Measurements from ENCODE around the gene SHH. TPM values are rescaled to one million over a fixed set of nuclear protein-coding genes. Genes with fewer than 3 reads are reported as not detected.

SHH gene
- total RNA-seq (13.8 TPM), polyA plus RNA-seq (8.6 TPM)

DNA sequence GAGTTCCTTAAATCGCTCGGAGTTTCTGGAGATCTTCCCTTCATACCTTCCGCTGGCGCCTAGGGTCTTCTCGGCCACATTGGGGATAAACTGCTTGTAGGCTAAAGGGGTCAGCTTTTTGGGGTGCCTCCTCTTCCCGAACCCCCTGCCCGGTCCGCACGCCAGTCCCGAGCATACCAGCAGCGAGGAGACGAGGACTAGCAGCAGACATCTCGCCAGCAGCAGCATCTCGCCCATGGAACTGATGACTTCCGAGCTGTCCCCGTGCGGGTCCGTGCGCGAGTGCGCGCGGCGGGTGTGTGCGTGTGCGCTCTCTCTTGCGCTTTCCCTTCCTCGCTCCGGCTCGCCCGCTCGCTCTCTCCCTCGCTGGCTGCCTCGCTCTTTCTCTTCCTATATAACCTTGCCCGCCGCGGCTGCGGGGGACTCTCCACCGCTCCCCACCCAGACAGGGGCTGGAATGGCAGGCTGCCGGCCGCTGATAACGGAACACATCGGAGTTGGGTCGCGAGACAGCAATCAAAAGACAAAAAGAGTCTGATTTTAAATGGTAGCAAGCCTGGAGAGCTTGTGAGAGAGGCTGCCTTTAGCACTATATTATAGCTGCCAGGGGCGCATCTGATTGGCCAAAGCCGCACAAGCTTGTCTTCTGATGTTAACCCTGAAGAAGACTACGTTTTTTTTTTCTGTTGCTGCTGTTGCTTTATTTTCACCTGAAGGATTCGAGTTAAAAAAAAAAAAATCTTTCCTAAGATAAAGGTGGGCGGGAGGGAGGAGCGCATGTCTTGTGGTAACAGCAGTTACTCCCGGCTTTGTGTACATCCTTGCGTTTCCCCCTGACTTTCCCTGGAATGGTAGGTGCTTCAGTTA, at the start of gene SHH:
Gene SHH (minus strand): TSS at position 569 of the 867 bp plus-strand sequence. CDS start 341 bp downstream, at position 228.
- no peaks in the 10 kb centered on the region for H3K36me3 ChIP-seq (ENCODE audit: insufficient read depth)
- H3K27ac ChIP-seq (ENCODE audit: low read depth) = peak within 1 kb of the TSS; percentile 64
- WGBS = 1% methylated on average over 53 of the region's 53 CpGs
- H3K4me1 ChIP-seq (ENCODE audit: insufficient read depth) = no peaks in the 10 kb centered on the region
- peak within 1 kb of the TSS; percentile 45 for H3K4me3 ChIP-seq (ENCODE audit: low read depth, low read length)
- DNase-seq (ENCODE audit: extremely low spot score) = no peak

DNA sequence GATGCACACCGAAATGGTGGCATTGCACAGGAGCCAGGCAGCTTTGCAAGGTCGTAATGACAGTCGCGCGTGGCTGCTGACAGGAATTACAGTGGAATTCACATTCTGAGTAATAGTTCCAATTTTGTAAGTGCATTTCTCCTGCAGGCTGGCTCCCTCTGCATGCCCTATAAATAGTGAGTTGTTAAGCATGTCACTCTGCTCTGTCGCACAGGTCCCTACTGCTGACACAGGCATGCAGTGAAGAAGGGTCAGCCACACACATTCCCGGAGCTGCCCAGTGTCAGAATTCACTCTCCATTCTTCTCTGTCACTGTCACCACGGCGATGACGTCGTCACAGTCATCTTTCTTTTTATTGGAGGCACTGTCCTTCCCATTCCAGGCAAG, 49.2 kb upstream of the SHH start:
- Histone ChIP-seq H3K4me1 (ENCODE audit: insufficient read depth) (no peaks in the 10 kb centered on the region), H3K27ac (ENCODE audit: low read depth) (peak overlapping the region; percentile 54), H3K4me3 (ENCODE audit: low read depth, low read length) (no peak overlapping the region), H3K36me3 (ENCODE audit: insufficient read depth) (no peaks in the 10 kb centered on the region)
- DNase-seq (ENCODE audit: extremely low spot score) = no peak
- WGBS = 55% methylated on average over 11 of the region's 11 CpGs

DNA sequence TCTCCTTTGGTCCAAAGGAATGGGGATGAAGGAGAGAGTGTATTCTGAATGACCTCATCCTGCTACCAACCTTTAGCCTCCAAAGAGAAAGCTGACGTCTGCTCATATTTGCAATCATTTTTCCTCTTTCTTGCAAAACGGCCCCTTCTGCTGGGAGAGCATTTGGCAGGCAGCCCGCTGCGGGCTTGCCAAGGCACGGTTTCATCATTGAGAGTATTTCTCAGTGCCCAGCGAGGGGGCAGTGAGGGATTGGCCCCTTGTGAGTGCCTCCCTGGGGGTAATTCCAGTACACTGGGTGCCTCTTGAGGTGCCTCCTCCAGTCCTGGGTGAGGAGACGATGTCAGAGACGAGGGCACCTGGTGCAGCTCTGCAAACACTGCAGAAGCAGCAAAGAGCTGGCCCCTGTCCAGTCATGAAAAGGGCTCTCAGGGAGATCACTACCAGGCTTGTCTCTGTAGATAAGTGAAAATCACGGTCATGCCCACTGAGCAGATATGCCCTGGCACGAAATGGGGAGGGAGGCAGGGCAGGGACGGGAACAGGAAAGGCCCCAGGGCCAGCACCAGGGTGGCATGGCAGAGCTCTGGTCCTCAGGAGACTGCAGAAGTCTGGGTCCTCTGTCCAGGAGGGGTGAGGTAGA, 48.7 kb upstream of the SHH start:
- Histone ChIP-seq H3K36me3 (ENCODE audit: insufficient read depth) (no peaks in the 10 kb centered on the region), H3K27ac (ENCODE audit: low read depth) (peak overlapping the region; percentile 26), H3K4me3 (ENCODE audit: low read depth, low read length) (no peak overlapping the region), H3K4me1 (ENCODE audit: insufficient read depth) (no peaks in the 10 kb centered on the region)
- WGBS = 27% methylated on average over 11 of the region's 11 CpGs
- peak; percentile 40 for DNase-seq (ENCODE audit: extremely low spot score)

DNA sequence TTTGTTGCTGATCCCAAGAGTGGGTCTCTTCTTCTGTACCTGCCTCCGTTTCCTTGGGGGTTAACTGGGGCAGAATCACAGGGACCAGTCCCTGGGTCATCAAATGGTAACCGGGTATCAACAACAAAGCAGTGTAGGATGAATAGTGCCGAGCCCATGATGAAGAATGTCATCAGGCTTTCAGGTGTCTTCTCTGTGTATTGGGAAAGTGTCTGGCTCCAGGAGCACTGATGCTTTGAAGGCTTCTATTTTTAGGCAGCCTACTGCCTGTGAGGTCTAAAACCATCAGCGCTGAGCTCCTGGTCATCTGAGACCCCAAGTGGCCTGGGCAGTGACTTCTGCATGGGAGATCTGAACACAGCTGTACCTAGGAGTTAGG, 48.2 kb upstream of the SHH start:
- Histone ChIP-seq H3K4me3 (ENCODE audit: low read depth, low read length) (no peak overlapping the region), H3K36me3 (ENCODE audit: insufficient read depth) (no peaks in the 10 kb centered on the region), H3K27ac (ENCODE audit: low read depth) (no peak overlapping the region), H3K4me1 (ENCODE audit: insufficient read depth) (no peaks in the 10 kb centered on the region)
- WGBS = 55% methylated on average over 4 of the region's 4 CpGs
- no peak for DNase-seq (ENCODE audit: extremely low spot score)

DNA sequence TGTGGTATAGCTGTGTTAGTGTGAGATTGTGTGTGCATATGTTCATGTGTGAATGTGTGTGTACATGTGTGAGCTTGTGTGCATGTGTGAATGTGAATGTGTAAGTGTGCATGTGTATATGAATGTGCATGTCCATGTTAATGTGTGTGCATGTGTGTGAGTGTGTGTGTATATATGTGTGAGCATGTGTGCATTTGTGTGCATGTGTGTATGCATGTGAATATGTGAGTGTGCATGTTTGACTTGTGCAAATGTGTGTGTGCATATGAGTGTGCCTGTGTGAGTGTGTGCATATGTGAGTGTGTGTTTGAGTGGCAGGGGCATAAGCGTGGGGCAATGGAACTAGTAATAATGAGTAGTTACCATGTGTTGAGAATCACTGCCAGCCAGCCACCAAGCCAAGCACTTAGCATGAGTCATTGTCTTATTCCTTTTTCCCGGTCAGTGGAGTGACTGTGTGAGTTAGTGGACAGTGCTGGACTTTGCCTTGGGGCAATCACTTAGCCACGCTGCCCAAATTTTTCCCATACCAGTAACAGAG, 46.3 kb upstream of the SHH start:
- Histone ChIP-seq H3K36me3 (ENCODE audit: insufficient read depth) (no peaks in the 10 kb centered on the region), H3K4me1 (ENCODE audit: insufficient read depth) (no peaks in the 10 kb centered on the region), H3K4me3 (ENCODE audit: low read depth, low read length) (no peak overlapping the region), H3K27ac (ENCODE audit: low read depth) (no peak overlapping the region)
- 69% methylated on average over 3 of the region's 3 CpGs for WGBS
- no peak for DNase-seq (ENCODE audit: extremely low spot score)

DNA sequence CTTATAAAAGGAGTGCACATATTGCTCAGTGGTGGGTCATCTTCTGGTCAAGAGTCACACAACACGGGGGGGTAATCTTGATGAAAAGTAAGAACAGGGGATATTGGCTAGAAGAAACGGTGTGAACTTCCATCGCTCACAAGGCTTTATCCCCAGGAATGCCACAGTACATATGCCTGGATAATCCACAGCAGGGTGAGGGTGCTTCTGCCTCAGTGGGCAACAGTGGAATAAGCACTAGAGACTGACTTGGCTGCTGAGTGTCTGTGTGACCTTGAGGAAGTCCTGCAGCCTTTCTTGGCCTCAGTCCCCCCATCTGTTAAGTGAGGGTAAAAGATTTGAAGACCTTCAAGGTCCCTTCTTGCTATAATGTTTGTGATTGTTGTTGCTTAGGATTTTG, 44.9 kb upstream of the SHH start:
- Histone ChIP-seq H3K4me1 (ENCODE audit: insufficient read depth) (no peaks in the 10 kb centered on the region), H3K4me3 (ENCODE audit: low read depth, low read length) (no peak overlapping the region), H3K27ac (ENCODE audit: low read depth) (no peak overlapping the region), H3K36me3 (ENCODE audit: insufficient read depth) (no peaks in the 10 kb centered on the region)
- WGBS = 81% methylated on average over 3 of the region's 3 CpGs
- DNase-seq (ENCODE audit: extremely low spot score) = no peak

DNA sequence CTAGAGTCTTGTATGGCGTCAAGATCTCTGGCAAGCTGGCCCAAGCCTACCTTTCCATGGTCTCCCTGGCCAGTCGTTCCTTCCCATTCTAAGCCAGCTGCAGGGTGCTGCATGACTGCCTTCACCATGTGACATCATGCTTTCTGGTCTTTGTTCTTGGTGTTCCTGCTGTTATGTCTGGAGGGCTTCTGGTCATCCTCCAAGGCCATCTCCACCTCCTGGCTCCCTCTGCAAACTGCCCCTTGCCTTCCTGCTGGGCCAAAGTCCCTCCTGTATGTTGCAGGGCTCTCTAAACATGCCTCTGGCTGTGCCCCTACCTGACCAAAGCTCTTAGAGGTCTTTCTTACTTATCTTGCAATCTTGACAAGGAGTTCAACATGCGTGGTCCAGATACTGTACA, 44.4 kb upstream of the SHH start:
- no peak overlapping the region for H3K27ac ChIP-seq (ENCODE audit: low read depth)
- no peak overlapping the region for H3K4me3 ChIP-seq (ENCODE audit: low read depth, low read length)
- H3K4me1 ChIP-seq (ENCODE audit: insufficient read depth) = no peaks in the 10 kb centered on the region
- WGBS = 79% methylated on average over 3 of the region's 3 CpGs
- no peak for DNase-seq (ENCODE audit: extremely low spot score)
- H3K36me3 ChIP-seq (ENCODE audit: insufficient read depth) = no peaks in the 10 kb centered on the region

DNA sequence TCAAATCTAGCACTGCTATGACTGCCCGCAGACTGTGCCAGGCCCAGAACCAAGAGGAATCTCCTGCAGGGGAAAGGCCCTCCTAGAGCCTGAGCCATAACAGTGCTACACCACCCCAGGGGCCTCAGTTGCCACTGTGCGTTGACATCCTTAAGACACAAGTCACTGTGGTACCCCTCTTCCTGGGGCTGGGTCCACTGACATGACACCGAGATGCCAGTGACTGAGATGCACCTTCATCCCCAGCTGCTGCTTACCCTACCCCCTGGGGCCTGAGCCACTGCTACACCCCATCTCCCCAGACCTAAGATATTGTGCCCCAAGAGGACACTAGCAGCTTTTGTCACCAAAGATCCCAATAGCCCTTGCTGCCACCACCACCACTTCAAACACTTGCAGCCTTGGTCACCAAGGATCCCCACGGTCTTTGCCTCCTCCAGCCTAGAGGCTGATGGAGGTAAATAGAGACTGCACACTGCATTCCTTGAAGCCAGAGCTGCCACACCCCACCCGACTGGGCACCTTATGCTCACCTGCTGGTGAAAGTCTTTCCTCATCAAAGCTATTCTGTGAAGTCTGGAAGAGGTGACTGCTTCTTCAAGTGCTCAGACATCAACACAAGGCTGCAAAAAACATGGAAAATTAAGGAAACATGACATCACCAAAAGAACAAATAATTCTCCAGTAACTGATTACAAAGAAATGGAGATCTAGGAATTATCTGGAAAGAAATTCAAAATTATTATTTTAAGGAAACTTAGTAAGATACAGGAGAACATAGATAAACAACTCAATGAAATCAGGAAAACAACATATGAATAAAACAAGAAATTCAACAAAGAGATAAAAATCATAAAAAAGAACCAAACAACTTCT, 40.4 kb upstream of the SHH start:
- WGBS = 85% methylated on average over 5 of the region's 5 CpGs

DNA sequence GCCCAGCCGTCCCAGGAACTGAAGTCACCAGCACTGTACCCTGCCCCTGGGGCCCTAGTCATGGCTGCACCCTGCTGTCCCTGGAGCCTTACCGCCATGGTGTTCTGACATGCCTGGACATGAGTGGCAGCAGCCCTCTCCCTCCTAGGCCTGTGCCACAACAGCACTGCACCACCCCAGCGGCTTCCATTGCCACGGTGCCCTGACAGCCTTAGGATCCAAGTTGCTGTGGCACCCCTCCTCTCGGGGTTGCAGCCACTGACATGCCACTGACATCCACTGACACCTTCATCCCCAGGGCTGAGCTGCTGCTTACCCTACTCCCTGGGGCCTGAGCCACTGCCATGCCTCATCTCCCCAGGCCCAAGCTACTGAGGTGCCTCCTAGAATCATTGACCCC, 39.6 kb upstream of the SHH start:
- Histone ChIP-seq H3K4me1 (ENCODE audit: insufficient read depth) (no peaks in the 10 kb centered on the region), H3K4me3 (ENCODE audit: low read depth, low read length) (no peak overlapping the region), H3K27ac (ENCODE audit: low read depth) (no peak overlapping the region), H3K36me3 (ENCODE audit: insufficient read depth) (no peaks in the 10 kb centered on the region)
- 66% methylated on average over 5 of the region's 5 CpGs for WGBS
- DNase-seq (ENCODE audit: extremely low spot score) = no peak

More for the DNA sequence above, 40.4 kb upstream of the SHH start:
- Histone ChIP-seq H3K36me3 (ENCODE audit: insufficient read depth) (no peaks in the 10 kb centered on the region), H3K27ac (ENCODE audit: low read depth) (no peak overlapping the region), H3K4me3 (ENCODE audit: low read depth, low read length) (no peak overlapping the region), H3K4me1 (ENCODE audit: insufficient read depth) (no peaks in the 10 kb centered on the region)
- no peak for DNase-seq (ENCODE audit: extremely low spot score)

DNA sequence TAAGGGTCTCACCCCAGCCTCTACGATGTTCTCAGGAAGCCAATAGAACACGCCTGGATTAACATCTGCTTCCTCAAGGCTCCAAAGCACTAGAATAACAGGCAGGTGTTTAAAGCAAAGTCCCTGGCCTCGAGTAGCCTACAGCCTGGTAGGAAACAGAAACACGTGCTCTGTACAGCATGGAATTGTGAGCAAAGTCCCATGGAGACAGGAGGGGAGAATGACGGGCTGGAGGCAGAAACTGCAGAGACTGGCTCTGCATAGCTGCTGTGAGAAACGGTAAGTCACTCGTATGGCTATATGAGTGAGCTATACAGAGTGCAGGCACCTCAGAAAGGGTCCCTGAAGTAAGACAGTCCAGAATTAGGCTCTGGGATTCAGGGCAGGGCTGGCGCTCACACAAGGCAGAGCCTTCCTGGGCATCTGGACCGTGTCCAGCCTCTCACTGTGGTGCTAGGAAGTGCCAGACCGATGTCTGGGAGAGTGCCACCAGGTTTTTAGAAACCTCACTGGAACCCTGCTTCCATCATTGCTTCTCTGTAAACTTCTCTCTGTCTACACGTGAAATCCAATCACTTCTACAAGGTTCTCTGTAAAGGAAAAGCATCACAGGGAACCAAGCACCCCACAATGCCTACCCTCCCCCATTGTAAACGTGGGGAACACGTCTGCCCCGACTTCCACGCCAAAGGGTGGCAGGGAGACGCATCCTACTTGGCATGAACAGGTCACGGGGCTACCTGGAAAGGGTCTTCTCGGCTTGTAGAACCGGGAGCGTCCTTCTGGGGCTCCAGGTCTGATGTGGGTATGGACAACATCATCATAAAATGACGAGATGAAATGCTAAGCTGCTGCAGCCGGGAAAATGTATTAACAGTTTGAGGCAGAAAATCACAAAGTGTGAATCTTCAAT, 38.8 kb upstream of the SHH start:
- DNase-seq (ENCODE audit: extremely low spot score) = no peak
- Histone ChIP-seq H3K27ac (ENCODE audit: low read depth) (no peak overlapping the region), H3K4me3 (ENCODE audit: low read depth, low read length) (no peak overlapping the region), H3K36me3 (ENCODE audit: insufficient read depth) (no peaks in the 10 kb centered on the region), H3K4me1 (ENCODE audit: insufficient read depth) (no peaks in the 10 kb centered on the region)
- WGBS = 69% methylated on average over 22 of the region's 22 CpGs

DNA sequence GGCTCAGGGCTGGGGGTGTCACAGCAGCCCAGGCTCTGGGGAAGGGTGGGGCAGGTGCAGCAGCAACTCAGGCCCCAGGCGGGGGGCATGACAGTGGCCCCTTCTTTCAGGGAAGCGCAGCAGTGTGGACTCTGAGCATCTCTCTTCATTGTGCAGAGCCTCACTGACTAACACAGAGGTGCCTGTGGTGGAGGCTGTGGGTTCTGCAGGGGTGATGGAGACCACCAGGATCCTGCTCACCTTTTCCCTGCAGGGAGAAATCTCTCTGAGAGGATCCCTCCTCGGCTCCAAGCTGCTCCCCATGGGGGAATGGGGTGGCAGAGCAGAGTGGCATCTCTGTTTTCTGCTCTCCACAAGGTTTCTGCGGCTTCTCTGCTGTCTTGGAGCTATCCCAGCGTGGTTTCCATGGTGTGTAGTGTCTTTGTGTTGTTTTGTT, 37.8 kb upstream of the SHH start:
- Histone ChIP-seq H3K36me3 (ENCODE audit: insufficient read depth) (no peaks in the 10 kb centered on the region), H3K4me1 (ENCODE audit: insufficient read depth) (no peaks in the 10 kb centered on the region), H3K27ac (ENCODE audit: low read depth) (no peak overlapping the region), H3K4me3 (ENCODE audit: low read depth, low read length) (no peak overlapping the region)
- 84% methylated on average over 5 of the region's 5 CpGs for WGBS
- DNase-seq (ENCODE audit: extremely low spot score) = no peak

DNA sequence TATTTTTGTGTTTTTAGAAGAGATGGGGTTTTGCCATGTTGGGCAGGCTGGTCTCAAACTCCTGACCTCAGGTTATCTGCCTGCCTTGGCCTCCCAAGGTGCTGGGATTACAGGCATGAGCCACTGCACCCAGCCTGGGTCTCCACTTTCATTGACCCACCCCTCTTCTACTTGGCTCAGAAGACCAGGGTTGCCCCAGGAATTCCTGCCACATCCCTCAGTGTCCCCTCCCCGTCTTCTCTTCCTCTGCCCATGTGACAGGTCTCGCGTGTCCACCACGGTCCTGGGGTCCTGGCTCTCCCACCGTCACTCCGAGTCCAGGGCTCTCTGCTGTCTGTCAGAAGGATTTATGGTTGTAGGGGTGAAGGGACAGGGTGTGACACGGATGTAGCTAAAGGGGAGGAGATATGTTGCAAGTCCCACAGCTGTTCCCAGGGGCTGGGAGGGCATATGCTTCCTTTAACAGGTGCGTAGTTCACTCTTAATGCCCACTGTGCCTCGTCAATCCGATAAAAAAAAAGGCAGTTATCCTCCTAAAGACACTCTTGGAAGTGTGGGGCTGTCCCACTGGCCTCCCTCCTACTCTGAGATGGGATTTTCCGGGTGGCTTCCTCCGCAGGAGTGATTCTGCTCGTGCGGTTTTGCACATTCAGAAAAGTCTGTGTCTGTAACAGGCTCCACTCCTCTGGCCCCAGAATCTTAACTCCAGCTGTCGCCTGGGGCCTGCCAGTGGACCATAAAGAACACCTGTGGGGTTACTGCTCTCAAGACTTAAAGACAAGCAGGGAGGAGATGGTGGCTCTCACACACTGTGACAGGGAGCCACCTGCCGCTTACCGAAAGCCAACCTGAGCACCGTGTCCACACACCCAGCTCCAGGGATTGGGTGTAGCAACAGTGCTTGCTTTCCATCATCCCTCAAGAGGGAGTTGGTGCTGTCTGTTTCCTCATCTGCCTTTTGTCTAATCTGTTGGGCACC, 36.7 kb upstream of the SHH start:
- H3K4me3 ChIP-seq (ENCODE audit: low read depth, low read length) = no peak overlapping the region
- H3K27ac ChIP-seq (ENCODE audit: low read depth) = no peak overlapping the region
- no peaks in the 10 kb centered on the region for H3K4me1 ChIP-seq (ENCODE audit: insufficient read depth)
- WGBS = 65% methylated on average over 18 of the region's 18 CpGs
- no peak for DNase-seq (ENCODE audit: extremely low spot score)
- no peaks in the 10 kb centered on the region for H3K36me3 ChIP-seq (ENCODE audit: insufficient read depth)
